ENCODE measurements around the gene VPS18. TPM values are rescaled to one million over a fixed set of nuclear protein-coding genes. Genes with fewer than 3 reads are reported as not detected.

The VPS18 gene
- total RNA-seq, 2 donors from 2014 or later: 7.2 to 8.4 TPM

DNA sequence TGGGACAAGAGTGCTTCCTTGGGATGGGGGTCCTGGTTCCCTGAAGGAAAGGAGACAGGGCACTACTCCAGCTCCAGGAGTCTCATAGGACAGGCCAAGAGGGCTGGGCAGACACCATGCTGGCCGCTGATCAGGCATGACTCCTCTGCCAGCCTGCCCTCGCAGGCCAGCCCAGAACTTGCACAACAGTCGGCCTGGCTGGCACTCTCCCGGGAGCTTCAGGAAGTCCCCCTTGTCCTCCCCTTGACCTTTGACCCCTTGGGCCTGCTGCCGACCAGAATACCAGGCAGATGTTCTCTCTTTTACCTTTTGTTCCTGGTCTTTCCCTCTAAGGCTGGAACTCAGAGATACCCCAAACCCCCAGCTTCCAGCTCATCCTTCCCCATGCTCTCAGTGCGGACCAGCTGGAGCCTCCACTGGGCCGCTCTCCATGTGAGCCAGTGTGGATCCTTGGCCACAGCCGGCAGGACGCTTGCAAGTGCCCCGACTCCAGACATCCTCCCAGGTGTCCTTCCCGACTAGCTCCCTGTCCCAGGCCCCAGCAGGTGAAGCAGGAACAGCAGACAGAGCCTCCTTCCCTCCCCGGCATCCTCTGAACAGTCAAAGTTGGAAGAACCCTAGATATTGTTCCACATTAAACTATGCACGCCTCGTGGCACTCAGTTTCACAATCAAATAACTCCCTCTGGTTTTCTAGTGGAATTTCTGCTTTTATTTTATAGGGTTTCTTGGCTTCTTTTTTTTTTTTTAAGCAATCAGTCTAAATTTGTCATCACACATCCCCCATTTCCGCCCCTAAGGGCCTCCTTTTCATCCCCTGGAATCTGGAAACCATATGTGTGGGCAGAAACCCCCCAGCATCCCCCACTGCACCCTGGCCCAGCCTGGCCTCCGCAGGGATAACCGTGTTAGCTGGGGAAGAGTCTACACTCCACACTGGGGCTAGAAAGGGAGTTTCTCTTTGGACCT is 15.7 kb downstream of the VPS18 start:
- ATAC-seq (no peak), DNase-seq (ENCODE audit: low spot score in 2 of 2) (no peak)
- H3K27ac Mint-ChIP-seq: peak overlapping the region in 1 of 2 donors; percentile 31
- H3K9me3 Mint-ChIP-seq: no peaks in the 10 kb centered on the region
- no peaks in the 10 kb centered on the region for H3K36me3 Mint-ChIP-seq

DNA sequence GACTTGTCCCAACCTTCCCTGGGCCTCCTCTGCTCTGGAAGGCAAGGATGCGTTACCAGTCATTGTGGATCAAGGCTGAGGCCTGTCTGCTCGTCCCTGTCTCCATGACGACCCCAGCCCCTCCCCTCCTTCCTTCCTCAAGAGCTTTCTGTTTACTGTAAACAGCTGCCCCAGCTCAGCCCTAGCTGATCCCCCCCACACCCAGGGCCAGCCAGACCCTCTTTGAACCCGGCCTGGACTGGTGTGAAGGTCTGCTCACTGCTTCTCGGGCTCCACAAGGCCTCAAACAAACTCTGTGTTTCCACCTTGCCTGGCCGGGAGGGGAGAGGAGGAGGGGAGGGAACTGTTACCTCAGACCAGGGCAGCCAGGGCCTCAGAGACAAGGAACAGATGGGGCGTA is 16.9 kb downstream of the VPS18 start:
- H3K36me3 Mint-ChIP-seq: no peaks in the 10 kb centered on the region

DNA sequence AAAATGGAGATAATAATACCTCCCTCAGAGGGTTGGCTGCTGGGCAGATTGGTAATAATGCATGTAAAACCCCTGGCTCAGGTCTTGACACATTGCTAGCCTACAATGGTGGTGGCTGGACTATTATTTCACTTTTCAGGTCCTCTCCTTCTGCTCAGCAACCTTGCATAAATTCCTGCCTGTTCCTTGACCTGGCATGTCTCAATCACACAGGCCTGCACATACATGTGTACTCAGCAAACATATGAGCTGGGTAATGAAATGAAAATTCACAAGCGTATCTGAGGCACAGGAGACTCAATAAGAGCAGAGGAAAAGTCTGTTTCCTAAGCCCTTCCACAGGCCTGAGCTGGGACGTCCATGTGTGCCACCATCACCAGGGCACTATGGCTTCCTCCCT is 17.4 kb downstream of the VPS18 start:
- ATAC-seq (no peak), DNase-seq (ENCODE audit: low spot score in 2 of 2) (no peak)
- Mint-ChIP-seq H3K36me3 (no peaks in the 10 kb centered on the region), H3K27ac (no peak overlapping the region), H3K9me3 (no peaks in the 10 kb centered on the region)

More for the DNA sequence above, 16.9 kb downstream of the VPS18 start:
- Mint-ChIP-seq H3K9me3 (no peaks in the 10 kb centered on the region), H3K27ac (no peak overlapping the region)
- DNase-seq (ENCODE audit: low spot score in 2 of 2) (no peak), ATAC-seq (no peak)

DNA sequence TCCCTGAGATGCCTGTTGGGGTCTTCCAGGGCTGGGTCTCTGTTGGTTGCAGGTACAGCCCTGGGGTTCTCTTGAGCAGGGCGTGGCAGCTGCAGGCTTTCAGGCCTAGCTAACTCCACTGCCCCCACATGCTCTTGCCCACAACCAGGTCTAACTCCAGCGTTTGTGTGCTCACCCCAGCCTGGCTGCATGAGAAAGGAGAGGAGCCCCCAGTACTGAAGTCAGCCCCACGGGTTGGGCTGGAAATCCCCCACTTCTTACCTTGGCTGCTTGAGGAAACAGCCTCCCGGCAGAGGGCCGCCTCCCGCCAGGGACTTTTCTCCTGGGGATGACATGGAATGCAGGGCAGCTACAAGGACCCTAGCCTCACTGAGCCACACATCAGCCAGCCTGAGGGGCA is 18.2 kb downstream of the VPS18 start:
- H3K27ac Mint-ChIP-seq: no peak overlapping the region
- ATAC-seq: no peak
- no peaks in the 10 kb centered on the region for H3K36me3 Mint-ChIP-seq
- H3K9me3 Mint-ChIP-seq: no peaks in the 10 kb centered on the region
- no peak for DNase-seq (ENCODE audit: low spot score in 2 of 2)

DNA sequence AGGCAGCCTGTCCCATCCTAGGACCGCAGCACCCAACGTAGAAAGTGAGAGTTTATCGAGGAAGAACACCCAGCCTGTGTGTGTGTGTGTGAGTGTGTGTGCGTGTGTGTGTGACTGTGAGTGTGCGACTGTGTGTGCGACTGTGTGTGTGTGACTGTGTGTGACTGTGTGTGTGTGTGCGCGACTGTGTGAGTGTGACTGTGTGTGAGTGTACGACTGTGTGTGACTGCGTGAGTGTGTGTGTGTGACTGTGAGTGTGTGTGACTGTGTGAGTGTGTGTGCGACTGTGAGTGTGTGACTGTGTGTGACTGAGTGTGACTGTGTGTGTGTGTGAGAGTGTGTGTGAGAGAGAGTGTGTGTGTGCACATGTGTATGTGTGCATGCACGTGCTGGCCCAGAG is 19.8 kb downstream of the VPS18 start:
- no peak for DNase-seq (ENCODE audit: low spot score in 2 of 2)
- H3K36me3 Mint-ChIP-seq: no peaks in the 10 kb centered on the region
- peak in 1 of 2 donors; percentile 7 for ATAC-seq
- no peaks in the 10 kb centered on the region for H3K9me3 Mint-ChIP-seq
- no peak overlapping the region for H3K27ac Mint-ChIP-seq

DNA sequence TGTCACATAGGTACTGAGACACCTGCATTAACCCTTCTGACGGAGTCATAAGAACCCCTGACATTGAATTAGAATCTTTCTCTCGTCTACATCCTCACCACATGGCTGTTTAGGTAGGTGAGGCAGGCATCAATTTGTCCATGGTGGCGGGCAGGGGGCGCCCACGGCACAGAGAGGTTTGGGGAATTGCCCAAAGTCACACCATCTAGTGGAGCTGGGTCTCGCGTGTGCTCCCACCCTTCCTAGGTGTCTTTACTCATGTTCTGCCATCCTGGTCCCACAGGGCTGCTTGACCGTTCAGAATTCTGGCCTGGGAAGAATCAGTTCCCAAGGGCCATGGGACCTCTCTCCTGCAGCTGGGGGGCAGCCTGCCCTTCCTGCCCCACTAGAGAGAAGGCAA is 20.2 kb downstream of the VPS18 start:
- no peaks in the 10 kb centered on the region for H3K9me3 Mint-ChIP-seq
- ATAC-seq (no peak), DNase-seq (ENCODE audit: low spot score in 2 of 2) (no peak)
- no peaks in the 10 kb centered on the region for H3K36me3 Mint-ChIP-seq
- no peak overlapping the region for H3K27ac Mint-ChIP-seq

DNA sequence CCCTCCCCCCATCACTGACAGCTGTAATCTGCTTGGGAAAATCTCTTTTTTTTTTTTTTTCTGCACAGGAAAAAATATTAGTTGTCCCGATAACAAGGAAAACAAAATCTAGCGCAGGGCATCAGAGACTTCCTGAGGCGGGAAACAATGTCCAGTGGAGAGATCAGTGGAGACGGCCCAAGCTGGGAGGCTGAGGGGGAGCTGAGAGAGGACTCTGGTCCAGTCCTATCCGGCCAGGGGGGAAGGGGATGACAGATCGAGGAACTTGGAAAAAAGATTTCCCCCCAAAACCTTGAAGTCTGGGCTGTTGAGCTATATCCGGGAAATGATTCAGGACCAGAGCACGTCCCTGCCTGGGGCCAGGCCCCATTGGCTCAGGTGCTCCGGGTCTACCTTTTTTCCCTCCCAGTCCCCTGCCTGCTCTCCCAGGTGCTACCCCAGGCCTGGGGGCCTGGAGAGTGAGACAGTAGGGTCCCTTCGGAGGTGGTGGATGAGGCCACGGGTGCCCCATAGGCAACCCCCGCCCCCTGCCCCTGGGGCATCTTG is 20.9 kb downstream of the VPS18 start:
- Mint-ChIP-seq H3K27ac (no peak overlapping the region), H3K9me3 (no peaks in the 10 kb centered on the region), H3K36me3 (no peaks in the 10 kb centered on the region)
- ATAC-seq: no peak
- DNase-seq (ENCODE audit: low spot score in 2 of 2): no peak

DNA sequence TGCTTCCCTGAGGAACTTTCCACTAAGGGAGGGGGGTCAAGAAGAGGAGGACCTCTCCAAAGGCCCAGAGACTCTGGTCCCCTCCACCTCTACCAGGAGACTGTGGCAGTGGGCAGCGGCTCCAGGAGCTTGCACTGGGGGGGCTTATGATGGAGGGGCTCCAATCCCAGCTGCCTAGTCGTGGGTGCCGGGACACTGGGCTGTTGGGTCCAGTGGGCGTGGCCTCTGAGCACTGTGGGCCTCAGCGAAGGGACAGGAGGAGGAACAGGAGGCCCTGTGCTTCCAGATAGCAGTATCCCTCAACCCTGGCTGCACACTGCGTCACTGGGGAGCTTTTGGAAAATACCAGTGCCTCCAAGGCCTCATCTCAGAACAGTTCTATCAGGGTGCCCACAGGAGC is 21.4 kb downstream of the VPS18 start:
- no peaks in the 10 kb centered on the region for H3K9me3 Mint-ChIP-seq
- no peak for ATAC-seq
- no peak overlapping the region for H3K27ac Mint-ChIP-seq
- DNase-seq (ENCODE audit: low spot score in 2 of 2): no peak
- no peaks in the 10 kb centered on the region for H3K36me3 Mint-ChIP-seq

DNA sequence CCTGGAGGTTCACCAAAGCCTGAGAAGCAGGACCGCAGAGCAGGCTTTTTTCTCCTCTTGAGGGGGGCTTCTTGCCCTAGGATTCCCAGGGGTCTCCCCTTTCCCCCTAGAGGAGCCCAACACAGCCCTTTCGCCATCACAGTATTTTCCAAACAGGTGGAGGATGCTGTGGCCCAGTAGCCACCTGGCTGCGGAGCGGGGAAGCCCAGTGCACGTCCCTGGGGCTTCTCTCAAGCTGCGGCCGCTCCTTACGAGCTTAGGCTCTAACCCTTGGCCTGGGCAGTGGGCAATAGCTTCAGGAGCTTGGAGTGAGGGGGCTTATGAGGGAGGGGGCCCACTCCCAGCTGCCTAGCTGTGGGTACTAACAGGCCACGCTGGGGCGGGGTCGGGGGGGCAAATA is 23.3 kb downstream of the VPS18 start:
- no peak for ATAC-seq
- DNase-seq (ENCODE audit: low spot score in 2 of 2): no peak
- no peaks in the 10 kb centered on the region for H3K36me3 Mint-ChIP-seq
- no peak overlapping the region for H3K27ac Mint-ChIP-seq
- H3K9me3 Mint-ChIP-seq: no peaks in the 10 kb centered on the region

DNA sequence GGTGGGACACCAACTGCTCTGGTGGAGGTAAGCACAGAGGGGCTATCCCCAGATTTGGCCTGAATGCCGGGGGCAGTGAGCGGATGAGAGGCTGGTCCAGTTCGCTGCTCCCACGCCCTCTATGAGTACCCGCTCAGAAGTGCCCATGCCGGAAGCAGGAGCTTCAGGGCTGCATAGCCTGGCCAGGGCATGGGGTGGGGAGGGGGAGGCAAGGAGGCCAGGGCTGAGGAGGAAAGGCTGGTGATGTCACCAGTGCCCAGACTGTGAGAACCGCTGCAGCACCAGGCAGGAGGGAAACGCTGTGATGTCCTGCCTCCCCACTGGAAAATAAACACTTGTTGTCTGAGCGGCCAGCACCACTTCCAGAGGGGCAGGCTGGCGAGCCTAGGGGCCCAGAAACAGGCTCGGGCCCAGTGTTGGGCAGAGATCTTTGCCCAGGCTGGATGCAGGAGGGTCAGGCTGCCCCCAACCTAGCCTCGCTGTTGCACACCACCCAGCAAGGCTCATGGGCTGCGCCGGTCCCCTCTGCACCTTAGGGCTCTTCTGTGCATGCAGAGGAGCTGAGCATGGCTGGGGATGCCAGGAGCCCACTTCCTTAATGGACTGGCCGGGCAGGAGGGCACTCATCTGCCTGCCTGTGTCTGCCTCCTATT is 24.0 kb downstream of the VPS18 start:
- Mint-ChIP-seq H3K9me3 (no peaks in the 10 kb centered on the region), H3K36me3 (no peaks in the 10 kb centered on the region), H3K27ac (no peak overlapping the region)
- DNase-seq (ENCODE audit: low spot score in 2 of 2) (no peak), ATAC-seq (no peak)

DNA sequence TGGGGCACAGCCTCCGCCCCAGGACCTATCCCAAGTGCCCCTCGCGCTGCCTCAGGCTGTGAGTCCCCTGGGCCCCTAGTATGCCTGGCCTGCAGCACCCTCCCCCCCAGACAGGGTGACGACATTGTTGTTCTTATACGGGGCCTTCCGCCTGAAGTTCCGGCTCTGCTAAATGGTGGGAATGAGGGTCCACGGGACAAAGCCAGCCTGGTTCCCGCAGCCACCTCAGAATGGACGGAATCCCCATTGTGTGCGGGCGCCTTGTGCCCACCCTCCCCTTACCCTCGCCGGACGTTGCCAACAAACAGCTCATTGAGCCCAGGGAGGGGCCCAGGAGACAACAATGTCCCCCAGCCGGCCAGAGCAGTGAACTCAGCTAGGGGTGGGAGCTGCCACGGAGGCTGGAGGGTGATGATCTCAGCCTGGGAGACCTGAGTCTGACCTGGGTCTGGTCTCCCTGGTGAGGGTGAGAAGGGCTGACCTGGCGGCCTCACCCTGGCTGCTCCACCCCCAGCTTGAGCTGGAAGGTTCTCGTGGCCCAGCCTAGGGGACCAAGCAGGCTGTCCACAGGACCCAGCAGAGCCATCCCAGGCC is 24.6 kb downstream of the VPS18 start:
- Mint-ChIP-seq H3K36me3 (no peaks in the 10 kb centered on the region), H3K9me3 (no peaks in the 10 kb centered on the region), H3K27ac (no peak overlapping the region)
- DNase-seq (ENCODE audit: low spot score in 2 of 2): no peak
- no peak for ATAC-seq

DNA sequence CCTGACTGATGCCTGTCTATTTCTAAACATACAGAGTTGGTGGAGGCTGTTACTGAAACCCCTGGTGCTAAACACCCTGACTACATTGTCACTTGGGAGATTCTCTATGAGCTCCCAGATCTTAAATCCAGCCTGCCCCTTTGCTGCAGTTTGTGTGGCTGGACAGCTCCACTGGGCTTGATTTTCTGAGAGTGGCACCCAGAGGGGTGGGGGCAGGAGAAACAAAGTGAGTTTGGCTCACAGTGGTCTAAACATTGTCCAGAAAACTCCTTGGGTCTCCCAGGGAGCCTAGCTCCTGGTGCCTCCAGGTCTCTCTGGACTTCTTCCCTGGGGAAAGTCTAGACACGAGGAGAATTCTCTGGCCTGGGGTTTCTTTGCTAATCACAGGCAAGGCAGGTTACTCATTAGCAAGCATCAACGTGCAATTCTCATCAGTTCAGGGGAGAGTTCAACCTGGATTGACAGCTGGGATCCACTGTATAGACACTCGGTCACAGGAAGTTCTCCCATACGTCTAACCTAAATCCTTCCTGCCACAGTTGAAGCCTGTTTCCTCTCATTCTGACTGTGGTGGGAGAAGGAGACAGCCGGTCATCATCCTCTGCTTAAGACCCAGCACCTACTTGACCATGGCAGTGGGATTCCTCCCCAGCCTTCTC is 27.8 kb downstream of the VPS18 start:
- no peak overlapping the region for H3K27ac Mint-ChIP-seq
- no peaks in the 10 kb centered on the region for H3K36me3 Mint-ChIP-seq
- no peak for ATAC-seq
- DNase-seq (ENCODE audit: low spot score in 2 of 2): no peak
- H3K9me3 Mint-ChIP-seq: no peaks in the 10 kb centered on the region

DNA sequence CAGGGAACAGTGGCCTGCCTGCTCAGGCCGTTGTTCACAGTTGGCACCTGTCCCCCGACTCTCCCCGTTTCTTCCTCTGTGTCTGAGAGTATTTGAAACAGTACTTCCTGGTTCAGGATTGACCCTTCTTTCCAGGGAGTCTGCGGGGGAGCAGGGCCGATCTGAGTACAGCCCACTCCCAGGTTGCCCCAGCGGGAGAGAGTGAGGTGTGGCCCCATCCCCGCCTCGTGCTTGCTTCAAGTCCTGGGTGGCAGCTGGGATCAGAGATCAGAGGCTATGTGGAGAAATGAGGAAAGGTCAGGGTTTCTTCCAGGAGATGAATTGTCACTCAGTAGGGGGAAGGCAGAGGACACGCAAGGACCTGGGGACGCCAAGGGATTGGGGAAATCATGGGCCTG is 28.4 kb downstream of the VPS18 start:
- ATAC-seq (no peak), DNase-seq (ENCODE audit: low spot score in 2 of 2) (no peak)
- Mint-ChIP-seq H3K27ac (no peak overlapping the region), H3K9me3 (no peaks in the 10 kb centered on the region), H3K36me3 (no peaks in the 10 kb centered on the region)

DNA sequence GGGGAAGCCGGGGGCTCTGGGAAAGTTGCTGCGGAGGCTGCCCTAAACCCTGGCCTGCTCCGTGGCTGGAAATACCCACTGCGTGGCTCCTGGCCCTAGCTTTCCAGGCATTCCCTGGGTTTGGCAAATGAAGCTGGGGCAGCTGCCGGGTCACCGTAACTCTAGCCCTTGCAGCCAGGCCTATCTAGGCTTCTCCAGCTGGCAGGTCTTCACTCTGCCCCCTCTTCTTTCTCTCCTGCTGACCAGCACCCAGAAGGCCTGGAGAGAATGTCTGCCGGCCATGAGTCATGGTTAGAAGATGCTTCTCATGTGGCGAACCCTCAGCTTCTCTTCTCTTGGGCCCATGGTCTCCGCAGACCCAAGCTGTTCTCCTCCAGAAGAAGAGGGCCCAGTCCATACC is 29.3 kb downstream of the VPS18 start:
- ATAC-seq (no peak), DNase-seq (ENCODE audit: low spot score in 2 of 2) (no peak)
- H3K9me3 Mint-ChIP-seq: no peaks in the 10 kb centered on the region
- H3K36me3 Mint-ChIP-seq: no peaks in the 10 kb centered on the region
- H3K27ac Mint-ChIP-seq: no peak overlapping the region

DNA sequence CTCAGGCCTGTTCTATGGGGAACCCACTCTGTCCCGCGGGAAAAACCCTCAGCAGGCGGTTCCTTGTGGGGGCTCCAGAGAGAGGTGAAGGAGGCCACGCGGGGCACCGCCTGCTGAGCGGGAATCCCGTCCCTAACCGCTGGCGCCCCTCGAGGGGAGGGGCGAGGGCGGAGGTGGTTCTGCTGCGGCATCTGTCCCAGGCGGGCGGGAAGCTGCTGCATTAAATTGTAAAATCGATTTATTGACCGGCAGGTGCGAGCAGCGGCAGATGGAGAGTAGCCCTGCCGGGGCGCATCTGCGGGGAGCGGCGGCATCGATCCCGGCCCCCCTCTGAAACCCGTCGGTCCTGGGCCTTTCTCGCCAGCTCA is 31.2 kb downstream of the VPS18 start:
- Mint-ChIP-seq H3K36me3 (no peaks in the 10 kb centered on the region), H3K27ac (no peak overlapping the region), H3K9me3 (no peaks in the 10 kb centered on the region)
- no peak for ATAC-seq
- no peak for DNase-seq (ENCODE audit: low spot score in 2 of 2)

DNA sequence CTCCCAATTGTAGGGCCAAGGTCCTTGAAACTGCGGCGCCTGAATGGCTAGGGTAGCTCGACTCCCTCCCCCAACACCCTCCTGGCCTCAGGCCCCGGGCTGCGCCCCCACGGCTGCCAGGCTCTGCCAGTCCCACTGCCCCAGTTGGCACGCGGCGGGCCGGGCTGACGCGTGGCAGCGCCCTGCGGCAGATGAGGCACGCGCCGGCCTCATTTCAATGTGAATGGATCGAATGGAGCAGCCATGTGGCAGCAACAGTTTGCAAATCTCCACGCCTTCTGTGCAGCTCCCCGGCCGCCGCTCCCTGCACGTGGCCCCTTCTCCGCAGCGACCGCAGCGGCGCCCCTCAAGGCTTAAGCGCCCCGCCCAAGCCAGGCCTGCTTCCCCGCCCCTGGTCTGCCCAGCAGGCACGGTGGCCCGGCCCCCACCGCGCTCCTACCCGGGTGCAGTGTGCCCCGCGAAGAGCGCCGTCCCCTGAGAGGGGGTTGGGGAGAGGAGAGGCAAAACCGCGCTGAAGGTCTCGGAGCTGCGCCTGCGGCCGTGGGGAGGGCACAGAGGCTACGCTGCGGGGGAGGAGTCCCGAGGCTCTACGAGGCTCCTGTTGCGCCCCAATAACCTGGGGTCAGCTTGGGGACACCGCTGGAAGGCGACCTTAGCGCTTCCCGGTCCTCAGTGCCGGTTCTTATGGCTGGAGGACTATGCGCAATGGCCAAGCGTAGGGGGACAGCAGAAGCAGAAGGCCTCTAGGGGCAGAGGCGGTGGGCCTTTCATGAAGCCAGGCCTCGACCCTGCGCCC is 31.8 kb downstream of the VPS18 start:
- ATAC-seq: no peak
- DNase-seq (ENCODE audit: low spot score in 2 of 2): no peak
- Mint-ChIP-seq H3K27ac (no peak overlapping the region), H3K36me3 (peaks cover 0 to under 1% of the 10 kb centered on the region in 2 donors), H3K9me3 (no peaks in the 10 kb centered on the region)
